GM12878 (cell line): ENCODE measurements around the gene REXO1. TPM values are rescaled to one million over a fixed set of nuclear protein-coding genes. Genes with fewer than 3 reads are reported as not detected.

Experiments used
- CBX3 ChIP-seq: fragments of 200-600 bp; sonication (generic); IDR thresholded peaks from 2 replicates; pipeline ENCODE4 v1.6.1; 2016; ENCODE audit warnings: low read depth, borderline replicate concordance
- GATAD2B ChIP-seq: fragments of 450-650 bp; conservative IDR thresholded peaks from 2 replicates; pipeline ENCODE4 v1.6.1; 2017; ENCODE audit warnings: low read depth, mild to moderate bottlenecking, moderate library complexity
- KAT2A ChIP-seq: conservative IDR thresholded peaks from 2 replicates; pipeline ENCODE4 v1.6.1; 2011; ENCODE audit warnings: low read depth, low read length; ENCODE audit not compliant: control insufficient read depth
- ZNF24 ChIP-seq: fragments of 450-650 bp; IDR thresholded peaks from 2 replicates; pipeline ENCODE4 v1.6.1; 2017; ENCODE audit warnings: antibody characterized with exemption, mild to moderate bottlenecking
- ZSCAN29 ChIP-seq: fragments of 450-650 bp; IDR thresholded peaks from 2 replicates; pipeline ENCODE4 v1.6.1; 2017; ENCODE audit warnings: mild to moderate bottlenecking, moderate library complexity
- polyA plus RNA-seq, 11 experiments: library from polyadenylated mRNA; depleted of rRNA in 4 of 11; unstranded in 6 of 11; stranded (reverse) in 5 of 11; fragments of >200 nt; fragmentation: Nextera tagmentation in 4 of 11; fragmentation: Illumina TruSeq in 1 of 11; extraction: Ambion mirVana in 4 of 11; extraction: Trizol in 1 of 11; gene quantifications; 1 replicate in 1 of 11; 2 replicates in 10 of 11; pipeline versions ENCODE4 v1.2.1 to v1.2.3, GENCODE V29; 2011 to 2016; ENCODE audit warnings: inconsistent platforms in 2 of 11, missing spikeins in 2 of 11, low read depth in 1 of 11
- total RNA-seq, 4 experiments: library from RNA; depleted of rRNA in 3 of 4; stranded (reverse); fragments of >200 nt in 3 of 4; fragmentation: Illumina TruSeq in 1 of 4; extraction: Trizol in 1 of 4; gene quantifications; 2 replicates each; pipeline versions ENCODE4 v1.2.1 to v1.2.3, GENCODE V29; 2013 to 2021
- TF ChIP-seq, protein P1 (sequence below): IDR thresholded peaks from 2 replicates; pipeline ENCODE4 v1.6.1; 2011; ENCODE audit warnings: borderline replicate concordance, low read depth, mild to moderate bottlenecking, moderate library complexity, mixed read lengths, low read length; ENCODE audit not compliant: insufficient read depth; ENCODE audit errors: extremely low read length
- TF ChIP-seq, protein P2 (sequence below): IDR thresholded peaks from 2 replicates; pipeline ENCODE4 v1.6.1; 2012; ENCODE audit warnings: low read length, inconsistent platforms
- TF ChIP-seq, protein P3 (sequence below): IDR thresholded peaks from 2 replicates; pipeline ENCODE4 v1.6.1; 2012; ENCODE audit warnings: mild to moderate bottlenecking, low read depth, low read length

REXO1 gene
- total and polyA plus RNA-seq, 10 of the 15 experiments (the other 5 are each of a cell fraction or from before 2014, with no cell fraction given) = 0.03 to 45.2 (median 8.4) TPM

DNA sequence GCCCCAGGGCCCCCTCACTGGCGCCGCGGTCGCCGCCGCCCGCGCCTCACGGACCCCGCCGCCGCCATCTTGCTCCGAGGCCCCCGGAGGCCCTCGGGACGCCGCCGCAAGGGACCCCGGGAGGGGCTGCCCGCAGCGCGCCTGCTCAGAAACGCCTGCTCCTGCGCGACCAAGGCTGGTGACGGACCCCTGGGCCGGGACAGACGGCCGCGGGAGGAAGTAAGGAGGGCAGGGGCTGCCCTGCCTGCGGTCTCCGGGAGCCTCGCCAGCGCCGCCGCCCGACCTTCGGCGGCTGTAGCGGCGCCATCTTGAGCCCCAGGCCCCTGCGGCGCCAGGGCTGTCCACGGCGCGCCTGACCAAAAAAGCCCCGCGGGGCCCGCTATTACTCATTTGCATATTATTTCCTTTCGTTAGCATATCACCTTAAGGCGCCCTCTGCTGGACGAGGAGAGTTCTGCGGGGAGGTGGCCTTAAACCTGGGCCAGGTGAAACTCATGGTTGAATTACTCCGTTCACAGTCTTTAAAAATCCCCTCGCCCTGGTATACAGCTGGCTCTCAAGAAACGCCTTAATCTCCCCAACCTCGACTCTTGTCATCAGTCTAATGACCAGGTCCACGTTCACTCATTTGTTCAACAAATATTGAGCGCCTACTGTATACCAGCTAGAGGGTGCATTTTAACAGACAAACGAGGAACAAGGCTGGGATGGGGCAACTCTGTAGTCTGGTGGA lies at the start of gene REXO1 (continued):
- TF ChIP-seq, protein P1, sequence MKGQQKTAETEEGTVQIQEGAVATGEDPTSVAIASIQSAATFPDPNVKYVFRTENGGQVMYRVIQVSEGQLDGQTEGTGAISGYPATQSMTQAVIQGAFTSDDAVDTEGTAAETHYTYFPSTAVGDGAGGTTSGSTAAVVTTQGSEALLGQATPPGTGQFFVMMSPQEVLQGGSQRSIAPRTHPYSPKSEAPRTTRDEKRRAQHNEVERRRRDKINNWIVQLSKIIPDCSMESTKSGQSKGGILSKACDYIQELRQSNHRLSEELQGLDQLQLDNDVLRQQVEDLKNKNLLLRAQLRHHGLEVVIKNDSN = no peak
- TF ChIP-seq, protein P2, sequence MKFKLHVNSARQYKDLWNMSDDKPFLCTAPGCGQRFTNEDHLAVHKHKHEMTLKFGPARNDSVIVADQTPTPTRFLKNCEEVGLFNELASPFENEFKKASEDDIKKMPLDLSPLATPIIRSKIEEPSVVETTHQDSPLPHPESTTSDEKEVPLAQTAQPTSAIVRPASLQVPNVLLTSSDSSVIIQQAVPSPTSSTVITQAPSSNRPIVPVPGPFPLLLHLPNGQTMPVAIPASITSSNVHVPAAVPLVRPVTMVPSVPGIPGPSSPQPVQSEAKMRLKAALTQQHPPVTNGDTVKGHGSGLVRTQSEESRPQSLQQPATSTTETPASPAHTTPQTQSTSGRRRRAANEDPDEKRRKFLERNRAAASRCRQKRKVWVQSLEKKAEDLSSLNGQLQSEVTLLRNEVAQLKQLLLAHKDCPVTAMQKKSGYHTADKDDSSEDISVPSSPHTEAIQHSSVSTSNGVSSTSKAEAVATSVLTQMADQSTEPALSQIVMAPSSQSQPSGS = no peak
- TF ChIP-seq ZNF24 (peak; percentile 96), KAT2A (no peak), CBX3 (no peak), ZSCAN29 (peak; percentile 50; the same call in 1 of the 2 replicates), GATAD2B (peak; percentile 69)
- TF ChIP-seq, protein P3, sequence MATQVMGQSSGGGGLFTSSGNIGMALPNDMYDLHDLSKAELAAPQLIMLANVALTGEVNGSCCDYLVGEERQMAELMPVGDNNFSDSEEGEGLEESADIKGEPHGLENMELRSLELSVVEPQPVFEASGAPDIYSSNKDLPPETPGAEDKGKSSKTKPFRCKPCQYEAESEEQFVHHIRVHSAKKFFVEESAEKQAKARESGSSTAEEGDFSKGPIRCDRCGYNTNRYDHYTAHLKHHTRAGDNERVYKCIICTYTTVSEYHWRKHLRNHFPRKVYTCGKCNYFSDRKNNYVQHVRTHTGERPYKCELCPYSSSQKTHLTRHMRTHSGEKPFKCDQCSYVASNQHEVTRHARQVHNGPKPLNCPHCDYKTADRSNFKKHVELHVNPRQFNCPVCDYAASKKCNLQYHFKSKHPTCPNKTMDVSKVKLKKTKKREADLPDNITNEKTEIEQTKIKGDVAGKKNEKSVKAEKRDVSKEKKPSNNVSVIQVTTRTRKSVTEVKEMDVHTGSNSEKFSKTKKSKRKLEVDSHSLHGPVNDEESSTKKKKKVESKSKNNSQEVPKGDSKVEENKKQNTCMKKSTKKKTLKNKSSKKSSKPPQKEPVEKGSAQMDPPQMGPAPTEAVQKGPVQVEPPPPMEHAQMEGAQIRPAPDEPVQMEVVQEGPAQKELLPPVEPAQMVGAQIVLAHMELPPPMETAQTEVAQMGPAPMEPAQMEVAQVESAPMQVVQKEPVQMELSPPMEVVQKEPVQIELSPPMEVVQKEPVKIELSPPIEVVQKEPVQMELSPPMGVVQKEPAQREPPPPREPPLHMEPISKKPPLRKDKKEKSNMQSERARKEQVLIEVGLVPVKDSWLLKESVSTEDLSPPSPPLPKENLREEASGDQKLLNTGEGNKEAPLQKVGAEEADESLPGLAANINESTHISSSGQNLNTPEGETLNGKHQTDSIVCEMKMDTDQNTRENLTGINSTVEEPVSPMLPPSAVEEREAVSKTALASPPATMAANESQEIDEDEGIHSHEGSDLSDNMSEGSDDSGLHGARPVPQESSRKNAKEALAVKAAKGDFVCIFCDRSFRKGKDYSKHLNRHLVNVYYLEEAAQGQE = no peak
- TF ChIP-seq, all 136 proteins: peak for 53
